OCI-LY7 (cell line): Measurements from ENCODE around the gene BBS5. TPM values are rescaled to one million over a fixed set of nuclear protein-coding genes. Genes with fewer than 3 reads are reported as not detected.

Experiments used
- BruUV-seq: library from RNA; stranded (reverse); fragments of 400-500 nt; replicated peaks from 2 replicates; lab custom pipeline; 2021; lab: Mats Ljungman, UMichigan
- CTCF ChIA-PET: fragments of 300-600 bp; sonication (Branson Sonifier 250); formaldehyde crosslinking; loops from one replicate; lab custom pipeline; 2022; ENCODE audit warnings: antibody characterized with exemption; ENCODE audit not compliant: unreplicated experiment; lab: Charles Lee
- POLR2A ChIA-PET: fragments of 300-600 bp; sonication (Branson Sonifier 250); formaldehyde crosslinking; loops from one replicate; lab custom pipeline; 2022; ENCODE audit warnings: antibody characterized with exemption; lab: Charles Lee
- DNase-seq: peaks from one replicate; pipeline ENCODE4 v3.0.0-alpha.2; 2015; ENCODE audit warnings: low spot score
- H2AFZ ChIP-seq: fragments of 200-600 bp; sonication (generic), shearing (Covaris generic); 2 replicates; pipeline ENCODE4 v1.6.1; 2014; ENCODE audit warnings: mild to moderate bottlenecking, antibody characterized with exemption, low read length, moderate library complexity
- H3K27ac ChIP-seq: fragments of 200-600 bp; sonication (generic); 2 replicates; pipeline ENCODE4 v1.5.1; 2014; ENCODE audit warnings: mixed run types, low read depth, mild to moderate bottlenecking, moderate library complexity, low read length, inconsistent platforms; ENCODE audit not compliant: poor library complexity, severe bottlenecking
- H3K36me3 ChIP-seq: fragments of 200-600 bp; sonication (generic); 2 replicates; pipeline ENCODE4 v1.6.1; 2014; ENCODE audit warnings: mild to moderate bottlenecking, antibody characterized with exemption, low read length, moderate library complexity, mixed read lengths; ENCODE audit not compliant: insufficient read depth
- H3K4me1 ChIP-seq: fragments of 200-600 bp; sonication (generic); 2 replicates; pipeline ENCODE4 v1.5.1; 2014; ENCODE audit warnings: mild to moderate bottlenecking, low read length; ENCODE audit not compliant: insufficient read depth, poor library complexity, severe bottlenecking
- H3K4me2 ChIP-seq: fragments of 200-600 bp; sonication (generic); 2 replicates; pipeline ENCODE4 v1.6.1; 2014; ENCODE audit warnings: mild to moderate bottlenecking, low read length
- H3K4me3 ChIP-seq: fragments of 200-600 bp; sonication (generic); 2 replicates; pipeline ENCODE4 v1.5.1; 2014; ENCODE audit warnings: mild to moderate bottlenecking, low read depth, low read length; ENCODE audit not compliant: poor library complexity, severe bottlenecking
- H3K79me2 ChIP-seq: fragments of 200-600 bp; sonication (generic); 2 replicates; pipeline ENCODE4 v1.6.1; 2016; ENCODE audit warnings: low read depth, mild to moderate bottlenecking, low read length, moderate library complexity, mixed read lengths; ENCODE audit not compliant: insufficient read depth
- H3K9me2 ChIP-seq: fragments of 200-600 bp; sonication (generic); 2 replicates; pipeline ENCODE4 v1.6.1; 2016; ENCODE audit warnings: mild to moderate bottlenecking, low read length, mixed read lengths; ENCODE audit not compliant: insufficient read depth
- H3K9me3 ChIP-seq: fragments of 200-600 bp; sonication (generic); 2 replicates; pipeline ENCODE4 v1.6.1; 2014; ENCODE audit warnings: mild to moderate bottlenecking, mixed run types, low read length, mixed read lengths
- H4K20me1 ChIP-seq: fragments of 200-600 bp; sonication (generic); 2 replicates; pipeline ENCODE4 v1.6.1; 2014; ENCODE audit warnings: mild to moderate bottlenecking, antibody characterized with exemption, low read length, moderate library complexity, mixed read lengths; ENCODE audit not compliant: insufficient read depth
- EZH2phosphoT487 ChIP-seq: fragments of 200-600 bp; sonication (generic); IDR thresholded peaks from 2 replicates; pipeline ENCODE4 v1.6.1; 2018; ENCODE audit warnings: low read depth, borderline replicate concordance, mild to moderate bottlenecking, mixed run types, antibody characterized with exemption, low read length, moderate library complexity, mixed read lengths
- intact Hi-C: fragments of 100-400 bp; cut with micrococcal nuclease; formaldehyde crosslinking; loops from one replicate; pipeline ENCODE4 v1.10.0; 2022; ENCODE audit not compliant: unreplicated experiment
- total RNA-seq, 2 experiments: library from RNA; depleted of rRNA in 1 of 2; stranded (reverse); fragments of >200 nt in 1 of 2; shearing (Covaris generic) in 1 of 2; gene quantifications; 2 replicates each; pipeline ENCODE4 v1.2.3, GENCODE V29; 2014 to 2022
- TF ChIP-seq, protein P1 (sequence below): fragments of 200-600 bp; sonication (generic); conservative IDR thresholded peaks from 2 replicates; pipeline ENCODE4 v1.5.1; 2014; ENCODE audit warnings: mild to moderate bottlenecking, antibody characterized with exemption, low read length, moderate library complexity, mixed read lengths

Gene BBS5
- total RNA-seq, 2 experiments from 2014 or later, result 0.11 to 0.13 TPM

DNA sequence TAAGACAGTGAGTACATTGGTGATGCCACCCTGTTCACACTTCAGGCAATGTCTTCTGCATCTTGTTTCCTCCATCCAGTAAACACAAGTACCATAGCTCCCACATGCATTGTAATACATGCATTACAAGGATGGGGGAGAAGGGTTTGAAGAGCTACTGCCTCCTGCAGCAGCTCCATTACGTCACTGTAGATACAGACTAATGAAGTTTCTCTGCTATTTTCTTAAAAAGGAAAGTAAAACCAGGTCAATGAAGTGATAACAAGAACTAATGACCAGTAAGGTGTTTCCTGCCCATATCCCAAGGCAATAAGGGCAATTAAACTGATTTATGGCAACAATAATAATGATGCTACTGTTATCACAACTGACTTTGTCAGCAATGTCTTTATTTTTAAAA lies 18.2 kb upstream of the BBS5 start:
- no TSS peak for BruUV-seq
- H3K36me3 ChIP-seq, result no peaks in the 10 kb centered on the region
- H3K9me2 ChIP-seq, result no peaks in the 10 kb centered on the region
- ChIA-PET POLR2A (no interaction called here), CTCF (no interaction called here)
- TF ChIP-seq, protein P1, sequence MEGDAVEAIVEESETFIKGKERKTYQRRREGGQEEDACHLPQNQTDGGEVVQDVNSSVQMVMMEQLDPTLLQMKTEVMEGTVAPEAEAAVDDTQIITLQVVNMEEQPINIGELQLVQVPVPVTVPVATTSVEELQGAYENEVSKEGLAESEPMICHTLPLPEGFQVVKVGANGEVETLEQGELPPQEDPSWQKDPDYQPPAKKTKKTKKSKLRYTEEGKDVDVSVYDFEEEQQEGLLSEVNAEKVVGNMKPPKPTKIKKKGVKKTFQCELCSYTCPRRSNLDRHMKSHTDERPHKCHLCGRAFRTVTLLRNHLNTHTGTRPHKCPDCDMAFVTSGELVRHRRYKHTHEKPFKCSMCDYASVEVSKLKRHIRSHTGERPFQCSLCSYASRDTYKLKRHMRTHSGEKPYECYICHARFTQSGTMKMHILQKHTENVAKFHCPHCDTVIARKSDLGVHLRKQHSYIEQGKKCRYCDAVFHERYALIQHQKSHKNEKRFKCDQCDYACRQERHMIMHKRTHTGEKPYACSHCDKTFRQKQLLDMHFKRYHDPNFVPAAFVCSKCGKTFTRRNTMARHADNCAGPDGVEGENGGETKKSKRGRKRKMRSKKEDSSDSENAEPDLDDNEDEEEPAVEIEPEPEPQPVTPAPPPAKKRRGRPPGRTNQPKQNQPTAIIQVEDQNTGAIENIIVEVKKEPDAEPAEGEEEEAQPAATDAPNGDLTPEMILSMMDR, result no peak
- no peak for TF ChIP-seq EZH2phosphoT487
- no peak overlapping the region for H2AFZ ChIP-seq
- DNase-seq, result no peak
- intact Hi-C loops, result no loop called here
- no peak overlapping the region for H3K27ac ChIP-seq
- H3K4me1 ChIP-seq, result no peaks in the 10 kb centered on the region
- H3K4me2 ChIP-seq, result no peak overlapping the region
- H3K9me3 ChIP-seq, result no peaks in the 10 kb centered on the region
- no peak overlapping the region for H3K4me3 ChIP-seq
- no peaks in the 10 kb centered on the region for H3K79me2 ChIP-seq
- no peaks in the 10 kb centered on the region for H4K20me1 ChIP-seq

DNA sequence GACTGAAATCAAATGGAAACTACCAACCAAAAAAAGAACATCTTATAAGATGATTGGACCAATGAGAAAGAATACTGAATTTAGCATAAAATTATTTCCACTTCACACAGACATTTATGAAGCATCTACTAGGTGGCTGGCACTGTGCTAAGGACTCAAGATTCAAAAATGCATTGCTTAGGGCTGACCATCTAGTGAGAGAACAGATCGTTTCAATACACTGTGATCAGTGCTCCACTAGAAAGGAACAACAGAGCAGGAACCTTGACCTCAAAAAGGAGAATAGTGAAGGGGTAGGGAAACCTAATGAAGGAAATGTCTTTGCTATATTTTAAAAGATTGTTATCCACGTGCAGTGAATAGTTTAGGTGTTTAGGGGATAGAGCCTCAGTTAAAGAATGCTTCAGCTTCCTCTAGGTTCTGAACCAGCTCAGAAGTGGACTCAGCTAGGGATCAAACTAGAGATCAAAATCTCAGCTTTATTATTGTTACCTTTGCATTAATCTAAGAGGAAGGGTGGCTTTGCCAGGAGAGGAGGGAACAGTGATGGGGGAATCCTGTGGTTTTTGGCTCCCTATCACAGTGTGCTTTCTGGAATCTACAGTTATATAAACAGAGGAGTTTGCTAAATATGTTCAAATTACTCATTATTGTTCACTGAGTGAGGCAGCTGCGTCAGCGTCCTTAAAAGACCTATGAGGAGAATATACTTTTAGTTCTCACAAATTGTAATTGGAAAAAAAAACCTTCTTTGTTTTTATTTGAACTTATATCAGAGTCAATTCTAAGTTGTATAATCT lies 16.2 kb upstream of the BBS5 start:
- Histone ChIP-seq H3K36me3 (no peaks in the 10 kb centered on the region), H4K20me1 (no peaks in the 10 kb centered on the region), H3K9me3 (no peaks in the 10 kb centered on the region), H3K9me2 (no peaks in the 10 kb centered on the region), H2AFZ (no peak overlapping the region), H3K4me2 (no peak overlapping the region), H3K79me2 (no peaks in the 10 kb centered on the region), H3K4me3 (no peak overlapping the region), H3K4me1 (no peaks in the 10 kb centered on the region), H3K27ac (no peak overlapping the region)
- no TSS peak for BruUV-seq
- intact Hi-C loops, result no loop called here
- TF ChIP-seq, protein P1, result no peak
- TF ChIP-seq EZH2phosphoT487, result no peak
- DNase-seq, result no peak
- CTCF ChIA-PET, result no interaction called here
- POLR2A ChIA-PET, result no interaction called here

DNA sequence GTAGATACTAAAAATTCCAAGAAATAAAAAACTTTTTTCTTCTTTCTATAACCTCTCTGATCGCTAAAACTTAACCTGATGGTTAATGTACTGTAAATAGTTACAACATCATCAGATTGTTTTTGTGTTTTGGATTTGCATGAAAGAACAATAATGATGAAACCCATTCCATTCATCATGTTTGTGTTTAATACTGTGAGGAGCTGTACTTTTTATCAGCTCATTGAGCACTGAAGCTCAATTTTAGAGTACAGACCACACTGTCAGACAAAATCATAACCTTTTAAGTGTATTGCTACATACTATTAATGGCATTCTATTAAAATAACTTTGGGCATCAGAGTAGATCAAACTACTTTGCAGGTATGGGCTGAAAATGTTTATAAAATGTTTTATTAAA lies 14.8 kb upstream of the BBS5 start:
- no peak for DNase-seq
- intact Hi-C loops, result no loop called here
- POLR2A ChIA-PET, result interaction anchor here (0.5 to 1.0 kb wide), 3 partner anchors 33 to 306 kb away, joined by 3 read pairs; no protein-coding TSS in a partner anchor

More for the DNA sequence above, 14.8 kb upstream of the BBS5 start:
- Histone ChIP-seq H3K4me3 (no peak overlapping the region), H3K27ac (no peak overlapping the region), H2AFZ (no peak overlapping the region), H3K4me1 (no peaks in the 10 kb centered on the region), H3K36me3 (no peaks in the 10 kb centered on the region), H3K9me2 (no peaks in the 10 kb centered on the region), H3K9me3 (no peaks in the 10 kb centered on the region), H4K20me1 (no peaks in the 10 kb centered on the region), H3K79me2 (no peaks in the 10 kb centered on the region), H3K4me2 (no peak overlapping the region)
- TF ChIP-seq, protein P1, result no peak
- TF ChIP-seq EZH2phosphoT487, result no peak
- BruUV-seq, result no TSS peak
- CTCF ChIA-PET, result no interaction called here
